HG03280 (cell line): ENCODE data around the gene GPR26.

ENCODE experiments used
- ATAC-seq: cut with Tn5 transposase; IDR thresholded peaks from one replicate; pipeline ENCODE4 v1.9.1; 2021; ENCODE audit warnings: mild to moderate bottlenecking, moderate library complexity; ENCODE audit not compliant: unreplicated experiment

GPR26 gene

DNA sequence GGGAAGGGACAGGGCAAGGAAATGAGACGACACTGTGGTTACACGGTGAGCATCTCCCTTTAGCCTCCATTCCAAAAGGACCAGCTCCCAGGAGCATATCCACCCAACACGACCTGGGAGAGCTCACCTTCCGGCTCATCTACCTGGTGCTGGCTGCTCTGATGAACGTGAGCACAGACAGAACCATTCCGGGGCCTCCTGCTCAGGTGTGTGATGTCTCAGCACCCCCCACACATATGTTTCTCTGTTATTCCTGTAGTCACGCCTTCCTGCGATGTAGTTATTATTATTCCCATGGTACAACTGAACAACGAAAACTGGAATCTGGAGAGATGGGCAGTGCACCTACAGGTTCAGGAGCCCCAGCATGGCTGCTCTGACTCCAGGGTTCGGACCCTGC lies 20.5 kb upstream of the GPR26 start:
- no peak for ATAC-seq

DNA sequence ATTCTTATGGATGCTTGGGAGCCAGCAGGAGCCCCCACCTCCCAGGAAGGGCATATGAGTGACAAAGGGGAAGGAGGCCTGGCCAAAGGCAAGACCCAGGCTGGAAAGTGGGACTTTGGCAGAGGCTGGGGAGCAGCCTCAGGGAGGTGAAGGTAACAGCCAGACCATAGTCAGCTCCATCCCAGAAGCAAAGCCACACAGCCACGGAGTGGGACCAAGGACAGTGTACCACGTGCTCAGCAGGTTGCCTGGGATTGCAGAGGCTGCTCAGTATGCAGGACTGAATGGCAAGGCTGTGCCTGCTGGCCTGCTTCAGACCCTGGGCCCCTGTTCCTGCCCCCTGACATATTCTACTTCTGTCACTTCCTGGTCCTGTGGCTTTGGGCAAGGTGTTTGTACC lies 17.6 kb upstream of the GPR26 start:
- ATAC-seq = no peak

DNA sequence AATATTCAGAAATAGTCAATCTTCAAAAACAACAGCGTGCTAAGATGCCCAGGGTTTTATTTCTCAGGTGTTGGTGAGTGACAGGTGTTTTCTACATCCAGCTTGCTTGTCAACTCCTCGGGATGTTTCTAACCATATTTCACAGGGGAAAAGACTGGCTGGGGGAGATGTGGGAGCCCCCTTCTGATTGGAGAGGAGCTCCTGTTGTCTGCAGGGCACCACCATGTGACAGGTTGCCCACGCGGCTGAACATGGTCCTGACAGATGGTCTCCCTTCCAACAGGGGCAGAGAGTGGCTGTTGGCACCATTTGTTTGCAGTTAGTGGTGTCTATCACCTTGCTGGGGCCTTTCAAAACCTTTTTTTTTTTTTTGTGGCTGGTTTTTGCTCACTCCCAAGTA lies 16.5 kb upstream of the GPR26 start:
- ATAC-seq = no peak

DNA sequence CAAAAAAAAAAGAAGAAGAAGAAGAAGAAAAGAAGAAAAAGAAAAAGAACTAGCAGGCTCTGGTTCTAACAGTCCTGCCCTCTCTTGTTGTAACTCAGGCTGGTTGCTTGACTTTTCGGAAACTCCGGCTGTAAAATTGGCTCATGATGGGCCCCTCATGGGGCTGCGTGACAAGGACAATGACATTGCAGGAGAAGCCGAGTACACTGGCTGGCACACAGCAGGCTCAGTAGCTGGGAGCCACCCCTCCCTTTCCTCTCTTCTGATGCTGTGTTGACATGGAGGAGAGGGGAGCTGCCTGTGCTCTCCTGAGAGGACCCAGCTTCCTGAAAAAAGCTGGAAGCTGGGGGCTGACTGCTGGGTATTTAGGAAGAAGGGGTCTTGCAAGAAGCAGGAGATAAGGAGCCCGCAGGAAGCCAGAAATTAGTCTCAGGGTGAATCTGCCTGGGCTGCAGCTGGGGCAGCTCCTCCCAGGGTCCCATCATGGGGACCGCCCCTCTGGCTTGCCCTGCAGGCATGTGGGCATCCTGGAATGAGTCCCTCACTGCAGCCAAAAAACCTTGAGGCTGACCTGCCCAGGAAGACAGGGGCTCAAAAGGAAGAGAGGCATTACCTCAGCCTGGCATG lies 14.6 kb upstream of the GPR26 start:
- ATAC-seq = no peak

GRCh38 chr10:123655751-123656150 lies 10.4 kb upstream of the GPR26 start:
- ATAC-seq = no peak

- no peak for ATAC-seq
Measured at GRCh38 chr10:123663522-123663921, 2.6 kb upstream of the GPR26 start.

DNA sequence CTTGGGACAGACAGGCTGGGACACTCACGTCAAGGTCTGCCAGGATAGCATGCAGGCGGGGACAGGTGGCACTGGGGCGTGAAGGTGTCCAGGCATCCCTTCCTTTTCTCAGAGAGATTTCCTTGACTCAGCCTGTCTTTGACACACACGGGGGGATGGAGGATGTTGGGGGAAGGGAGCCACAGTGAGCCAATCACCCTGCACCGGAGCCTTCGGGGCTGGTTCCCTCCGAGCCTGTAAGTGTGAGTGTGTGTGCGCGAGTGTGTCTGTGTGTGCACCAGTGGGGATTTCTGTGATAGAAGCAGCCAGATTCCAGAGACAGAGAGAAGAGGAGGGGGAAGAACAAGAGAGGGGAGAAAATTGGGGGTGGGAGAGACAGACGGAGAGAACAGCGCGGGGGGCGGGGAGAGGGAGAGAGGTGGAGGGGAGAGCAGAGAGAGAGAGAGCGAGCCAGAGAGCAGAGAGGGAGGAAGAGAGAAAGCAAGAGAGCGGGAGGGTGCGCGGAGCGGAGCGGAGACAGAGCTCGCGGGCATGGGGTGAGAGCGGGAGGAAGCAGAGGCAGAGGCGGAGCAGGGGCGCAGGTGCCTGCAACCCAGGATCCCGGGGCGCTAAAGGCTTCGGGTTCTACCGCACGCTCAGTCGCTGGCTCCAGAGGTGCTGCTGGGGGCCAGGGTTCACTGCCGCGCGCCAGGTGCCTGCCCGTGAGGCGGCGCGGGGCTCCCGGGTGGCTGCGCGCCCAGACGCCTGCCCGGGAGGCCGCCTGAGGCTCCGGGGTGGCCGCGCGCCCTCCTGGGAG lies 466 bp upstream of the GPR26 start:
- ATAC-seq = no peak

DNA sequence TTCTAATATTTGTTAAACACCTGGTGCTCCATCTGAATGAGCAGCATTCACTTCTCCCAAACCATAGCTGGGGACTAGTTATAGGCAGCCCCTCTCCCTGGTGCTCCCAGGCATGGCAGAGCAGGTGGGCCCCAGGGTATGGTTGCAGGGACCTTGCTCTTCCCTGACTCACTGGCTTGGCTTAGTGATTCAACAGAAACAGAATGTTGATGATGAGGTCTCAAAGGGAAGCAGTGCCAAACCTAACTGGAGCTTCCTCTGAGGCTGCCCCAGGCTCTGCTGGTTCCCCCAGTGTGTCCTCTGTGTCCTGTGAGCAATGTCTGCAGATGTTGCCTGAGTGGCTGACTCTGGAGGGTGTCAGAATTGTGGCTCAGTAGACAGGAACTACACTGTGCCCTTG lies 3.7 kb downstream of the GPR26 start:
- ATAC-seq = no peak

GRCh38 chr10:123673198-123673597 lies 7.0 kb downstream of the GPR26 start:
- no peak for ATAC-seq

GRCh38 chr10:123674741-123675140 lies 8.6 kb downstream of the GPR26 start:
- ATAC-seq = no peak

GRCh38 chr10:123675811-123676210 lies 9.7 kb downstream of the GPR26 start:
- ATAC-seq = no peak

- ATAC-seq = no peak
Measured at GRCh38 chr10:123677556-123677955, 11.4 kb downstream of the GPR26 start.

DNA sequence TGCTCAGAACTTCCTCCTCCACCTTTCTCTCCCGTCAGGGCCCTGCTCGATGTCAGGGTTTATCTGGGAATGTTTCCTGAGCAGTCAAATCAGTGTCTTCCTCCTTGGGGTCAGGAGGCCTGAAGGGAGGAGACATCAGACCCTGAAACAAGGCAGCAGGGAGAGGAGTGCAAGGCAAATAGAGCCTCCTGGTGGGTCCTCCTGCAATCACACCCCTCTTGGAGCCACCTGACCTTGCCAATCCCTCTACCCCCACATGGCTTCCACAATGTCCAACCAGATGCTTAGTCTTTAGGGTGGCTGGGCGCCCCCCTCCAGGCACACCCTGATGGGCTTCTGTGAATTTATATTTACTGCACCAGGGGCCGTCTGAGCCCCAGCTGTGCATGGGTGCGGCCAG lies 12.2 kb downstream of the GPR26 start:
- no peak for ATAC-seq

DNA sequence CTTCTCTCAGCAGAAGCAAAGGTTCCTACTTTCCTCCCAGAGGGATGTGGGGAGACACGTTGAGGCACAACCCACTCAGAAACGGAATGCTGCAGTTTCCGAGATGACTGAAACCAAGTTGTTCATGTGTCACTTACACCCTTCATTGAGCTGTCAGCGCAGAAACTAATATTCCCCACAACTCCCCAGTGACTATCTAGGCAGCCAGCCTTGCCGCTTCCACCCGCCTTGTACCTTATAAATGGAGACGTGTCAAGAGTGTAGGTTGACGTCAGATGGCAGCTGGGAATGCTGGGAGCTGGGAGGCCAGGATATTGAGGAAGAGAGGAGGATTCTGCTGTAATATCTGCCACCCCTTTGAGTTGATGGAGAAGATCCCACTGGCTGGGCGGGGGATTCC lies 15.1 kb downstream of the GPR26 start:
- ATAC-seq = no peak

GRCh38 chr10:123682477-123682876 lies 16.3 kb downstream of the GPR26 start:
- ATAC-seq = no peak

- no peak for ATAC-seq
Measured at GRCh38 chr10:123683459-123683858, 17.3 kb downstream of the GPR26 start.

DNA sequence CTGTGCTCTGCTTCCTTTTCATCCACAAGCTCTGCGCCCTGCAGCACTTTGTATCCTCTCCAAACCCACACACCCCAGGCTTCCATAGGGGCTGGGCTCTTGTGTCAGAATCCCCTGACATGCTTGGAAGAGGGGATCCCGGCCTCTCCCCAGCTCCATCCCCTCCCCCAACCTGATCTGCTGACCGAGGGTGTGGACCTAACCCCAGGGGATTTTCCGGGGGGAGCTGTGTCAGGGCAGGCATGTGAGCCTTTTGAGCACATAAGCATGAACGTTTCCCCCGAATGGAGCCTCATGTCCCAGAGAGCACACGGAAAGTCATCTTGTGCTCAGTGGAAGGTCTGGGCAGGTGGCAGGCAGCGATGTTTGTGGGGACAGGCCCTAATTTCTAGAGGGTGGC lies 17.7 kb downstream of the GPR26 start:
- no peak for ATAC-seq

DNA sequence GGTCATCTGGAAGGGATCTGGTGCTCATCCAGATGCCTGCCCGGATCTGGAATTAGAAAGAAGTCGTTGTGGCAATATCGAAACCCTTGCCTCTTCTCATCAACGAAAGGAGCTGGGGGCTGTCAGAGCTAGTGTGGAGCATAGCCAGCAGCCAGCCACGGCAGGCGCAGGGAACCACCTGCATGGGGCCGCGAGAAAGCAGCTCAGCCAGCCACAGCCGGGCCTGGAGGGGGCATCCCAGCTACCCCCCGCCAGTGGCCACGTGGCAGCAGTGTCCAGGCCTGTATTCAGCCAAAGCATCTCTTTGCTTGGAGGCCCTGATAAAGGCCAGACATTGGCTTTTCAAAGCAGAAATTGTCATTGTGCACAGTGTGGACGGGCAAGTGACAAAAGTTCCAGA lies 19.1 kb downstream of the GPR26 start:
- no peak for ATAC-seq

GRCh38 chr10:123687758-123688157 lies 21.6 kb downstream of the GPR26 start:
- no peak for ATAC-seq

DNA sequence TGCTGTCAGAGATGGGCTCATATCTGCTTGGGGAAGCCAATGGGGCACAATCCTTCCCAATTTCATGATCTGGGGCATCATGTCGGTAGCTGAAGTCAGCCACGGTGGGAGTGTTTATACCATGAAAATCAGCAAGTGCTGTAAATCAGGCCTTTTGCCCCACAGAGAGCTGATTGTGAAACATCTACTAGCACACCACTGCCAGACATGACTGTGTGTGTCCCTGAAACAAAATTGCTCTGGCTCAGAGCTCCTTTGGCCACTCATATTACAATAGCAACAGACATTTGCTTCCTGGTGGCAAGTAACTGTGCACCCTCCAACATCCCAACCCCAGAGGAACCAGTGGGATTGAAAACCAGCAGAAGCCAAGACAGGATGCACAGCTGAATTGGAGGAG lies 23.7 kb downstream of the GPR26 start:
- ATAC-seq = no peak

DNA sequence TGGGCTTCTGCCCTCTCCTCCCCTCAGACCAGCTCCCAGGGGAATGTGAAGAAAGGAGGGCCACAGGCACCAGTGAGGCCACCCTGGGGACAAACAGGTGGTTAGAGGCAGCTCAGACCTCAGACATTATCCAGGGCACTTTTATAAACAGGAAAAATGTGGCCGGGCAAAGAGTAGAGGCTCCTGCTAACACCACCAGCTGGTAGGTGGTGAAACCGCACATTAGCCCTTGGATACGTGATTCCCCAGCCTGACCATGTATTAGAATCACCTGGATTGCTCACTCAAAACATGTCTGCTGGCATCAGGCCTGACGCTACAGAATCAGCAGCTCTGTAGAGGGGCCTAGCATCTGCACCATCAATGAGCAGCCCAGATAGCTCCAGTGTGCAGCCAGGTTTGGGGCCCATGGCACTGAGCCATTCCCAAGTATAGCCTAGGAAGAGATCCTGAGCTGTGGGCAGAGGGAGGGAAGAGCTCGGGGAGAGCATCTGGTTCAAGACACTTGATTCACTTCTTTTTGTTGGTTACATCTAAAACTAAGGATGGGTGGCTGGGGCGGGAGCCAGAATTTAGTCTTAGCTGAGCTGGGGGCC lies 37.1 kb downstream of the GPR26 start:
- no peak for ATAC-seq

GRCh38 chr10:123704076-123704475 lies 37.9 kb downstream of the GPR26 start:
- ATAC-seq = no peak
